Smooth muscle cell (in vitro differentiated cells): ENCODE measurements around the gene HSPH1. TPM values are rescaled to one million over a fixed set of nuclear protein-coding genes. Genes with fewer than 3 reads are reported as not detected.

ENCODE experiments used
- DNase-seq: peaks from one replicate; lab custom pipeline; 2025; ENCODE audit not compliant: unreplicated experiment; lab: John Stamatoyannopoulos, UW
- H2AFZ ChIP-seq: fragments of 200-600 bp; sonication (generic); 2 replicates; pipeline ENCODE4 v1.6.0; 2016; ENCODE audit warnings: antibody characterized with exemption, low read depth, mild to moderate bottlenecking
- H3F3A ChIP-seq: fragments of 200-600 bp; sonication (generic); 2 replicates; pipeline ENCODE4 v1.6.0; 2017; ENCODE audit warnings: antibody characterized with exemption, low read depth
- H3K27ac ChIP-seq: fragments of 200-600 bp; sonication (generic); 2 replicates; pipeline ENCODE4 v1.5.1; 2016; ENCODE audit warnings: low read depth, mild to moderate bottlenecking
- H3K27me3 ChIP-seq: fragments of 200-600 bp; sonication (generic); 2 replicates; pipeline ENCODE4 v1.6.1; 2016; ENCODE audit warnings: low read depth, mild to moderate bottlenecking
- H3K36me3 ChIP-seq: fragments of 200-600 bp; sonication (generic); 2 replicates; pipeline ENCODE4 v1.5.1; 2016; ENCODE audit warnings: low read depth
- H3K4me1 ChIP-seq: fragments of 200-600 bp; sonication (generic); 2 replicates; pipeline ENCODE4 v1.5.1; 2016; ENCODE audit warnings: low read depth
- H3K4me2 ChIP-seq: fragments of 200-600 bp; sonication (generic); 2 replicates; pipeline ENCODE4 v1.6.0; 2016; ENCODE audit warnings: mild to moderate bottlenecking
- H3K4me3 ChIP-seq: fragments of 200-600 bp; sonication (generic); 2 replicates; pipeline ENCODE4 v1.5.1; 2016; ENCODE audit warnings: mild to moderate bottlenecking
- H3K79me2 ChIP-seq: fragments of 200-600 bp; sonication (generic); 2 replicates; pipeline ENCODE4 v1.6.0; 2016; ENCODE audit warnings: low read depth, mild to moderate bottlenecking
- H3K9ac ChIP-seq: fragments of 200-600 bp; sonication (generic); 2 replicates; pipeline ENCODE4 v1.6.0; 2016; ENCODE audit warnings: low read depth
- H3K9me3 ChIP-seq: fragments of 200-600 bp; sonication (generic); replicated peaks from 2 replicates; pipeline ENCODE4 v1.5.1; 2016; ENCODE audit warnings: low read depth
- H4K20me1 ChIP-seq: fragments of 200-600 bp; sonication (generic); 2 replicates; pipeline ENCODE4 v1.6.0; 2016; ENCODE audit warnings: low read depth
- WGBS: methylation state at CpG from one replicate; pipeline ENCODE4 v1.1.7; 2016; ENCODE audit warnings: low lambda C conversion rate; 5-methylcytosine and 5-hydroxymethylcytosine counted together
- polyA plus RNA-seq: library from polyadenylated mRNA; unstranded; fragments of >200 nt; fragmentation: Nextera tagmentation; extraction: Ambion mirVana; gene quantifications from 2 replicates; pipeline ENCODE4 v1.2.1, GENCODE V29; 2016
- total RNA-seq: library from RNA; depleted of rRNA; stranded (reverse); fragments of >200 nt; gene quantifications from 2 replicates; pipeline ENCODE4 v1.2.3, GENCODE V29; 2014
- TF ChIP-seq, protein P1 (sequence below): fragments of 200-600 bp; sonication (generic); IDR thresholded peaks from 2 replicates; pipeline ENCODE4 v1.5.1; 2017; ENCODE audit warnings: borderline replicate concordance, mild to moderate bottlenecking, antibody characterized with exemption; ENCODE audit not compliant: insufficient read depth, poor library complexity, severe bottlenecking

The HSPH1 gene
- total and polyA plus RNA-seq, 2 experiments from 2014 or later, result 39.2 to 81.4 TPM

DNA sequence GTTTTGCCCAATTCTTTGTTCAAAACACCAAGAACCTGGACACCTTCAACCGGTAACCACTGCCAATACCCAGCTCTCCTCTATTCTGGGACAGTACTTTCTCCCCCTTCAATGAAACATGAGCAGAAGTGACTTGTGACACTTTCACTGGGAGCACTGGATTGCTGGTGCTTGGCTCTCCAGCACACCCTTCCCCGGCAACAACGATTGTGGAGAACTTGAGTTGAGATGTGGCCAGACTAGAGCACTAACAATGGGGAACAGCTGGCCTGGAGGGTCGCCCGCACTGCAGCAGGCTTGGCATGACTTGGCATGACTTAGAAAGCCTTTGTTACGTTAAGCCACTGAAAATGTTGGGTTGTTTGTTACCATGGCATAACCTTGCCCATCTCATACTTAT lies 30.6 kb upstream of the HSPH1 start:
- H3F3A ChIP-seq, result no peaks in the 10 kb centered on the region
- 94% methylated on average over 6 of the region's 6 CpGs for WGBS
- no peak for DNase-seq
- H2AFZ ChIP-seq, result no peak overlapping the region
- TF ChIP-seq, protein P1, sequence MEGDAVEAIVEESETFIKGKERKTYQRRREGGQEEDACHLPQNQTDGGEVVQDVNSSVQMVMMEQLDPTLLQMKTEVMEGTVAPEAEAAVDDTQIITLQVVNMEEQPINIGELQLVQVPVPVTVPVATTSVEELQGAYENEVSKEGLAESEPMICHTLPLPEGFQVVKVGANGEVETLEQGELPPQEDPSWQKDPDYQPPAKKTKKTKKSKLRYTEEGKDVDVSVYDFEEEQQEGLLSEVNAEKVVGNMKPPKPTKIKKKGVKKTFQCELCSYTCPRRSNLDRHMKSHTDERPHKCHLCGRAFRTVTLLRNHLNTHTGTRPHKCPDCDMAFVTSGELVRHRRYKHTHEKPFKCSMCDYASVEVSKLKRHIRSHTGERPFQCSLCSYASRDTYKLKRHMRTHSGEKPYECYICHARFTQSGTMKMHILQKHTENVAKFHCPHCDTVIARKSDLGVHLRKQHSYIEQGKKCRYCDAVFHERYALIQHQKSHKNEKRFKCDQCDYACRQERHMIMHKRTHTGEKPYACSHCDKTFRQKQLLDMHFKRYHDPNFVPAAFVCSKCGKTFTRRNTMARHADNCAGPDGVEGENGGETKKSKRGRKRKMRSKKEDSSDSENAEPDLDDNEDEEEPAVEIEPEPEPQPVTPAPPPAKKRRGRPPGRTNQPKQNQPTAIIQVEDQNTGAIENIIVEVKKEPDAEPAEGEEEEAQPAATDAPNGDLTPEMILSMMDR, result no peak
- H3K4me2 ChIP-seq, result no peak overlapping the region
- H3K36me3 ChIP-seq, result no peaks in the 10 kb centered on the region
- no peak overlapping the region for H3K4me3 ChIP-seq
- no peak overlapping the region for H3K27ac ChIP-seq
- H3K4me1 ChIP-seq, result no peaks in the 10 kb centered on the region
- no peaks in the 10 kb centered on the region for H4K20me1 ChIP-seq
- no peak overlapping the region for H3K9ac ChIP-seq
- no peaks in the 10 kb centered on the region for H3K27me3 ChIP-seq
- H3K79me2 ChIP-seq, result no peaks in the 10 kb centered on the region
- H3K9me3 ChIP-seq, result no peaks in the 10 kb centered on the region

DNA sequence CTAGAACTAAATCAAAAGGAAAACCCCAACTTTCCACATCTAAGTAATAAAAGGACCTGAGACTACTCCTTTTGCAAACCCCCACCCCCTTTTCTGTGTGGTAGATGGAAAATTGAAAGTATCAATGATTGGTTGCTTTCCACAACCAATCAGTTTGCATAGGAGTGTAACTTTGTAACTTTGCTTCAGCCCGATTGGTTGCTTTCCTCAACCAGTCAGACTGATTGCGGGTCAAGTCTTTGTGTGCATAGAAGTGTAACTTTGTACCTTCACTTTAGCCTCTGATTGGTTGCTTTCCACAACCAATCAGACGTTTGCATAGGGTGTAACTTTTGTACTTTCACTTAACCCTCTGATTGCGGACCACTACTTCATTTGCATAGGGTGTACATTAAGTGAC lies 30.0 kb upstream of the HSPH1 start:
- Histone ChIP-seq H3K9me3 (no peaks in the 10 kb centered on the region), H3K79me2 (no peaks in the 10 kb centered on the region), H3K4me1 (no peaks in the 10 kb centered on the region), H3K36me3 (no peaks in the 10 kb centered on the region), H3F3A (no peaks in the 10 kb centered on the region), H4K20me1 (no peaks in the 10 kb centered on the region), H3K27me3 (no peaks in the 10 kb centered on the region), H3K4me2 (no peak overlapping the region), H3K4me3 (no peak overlapping the region), H3K27ac (no peak overlapping the region), H3K9ac (no peak overlapping the region), H2AFZ (no peak overlapping the region)
- TF ChIP-seq, protein P1, result no peak
- 88% methylated on average over 4 of the region's 4 CpGs for WGBS
- no peak for DNase-seq

DNA sequence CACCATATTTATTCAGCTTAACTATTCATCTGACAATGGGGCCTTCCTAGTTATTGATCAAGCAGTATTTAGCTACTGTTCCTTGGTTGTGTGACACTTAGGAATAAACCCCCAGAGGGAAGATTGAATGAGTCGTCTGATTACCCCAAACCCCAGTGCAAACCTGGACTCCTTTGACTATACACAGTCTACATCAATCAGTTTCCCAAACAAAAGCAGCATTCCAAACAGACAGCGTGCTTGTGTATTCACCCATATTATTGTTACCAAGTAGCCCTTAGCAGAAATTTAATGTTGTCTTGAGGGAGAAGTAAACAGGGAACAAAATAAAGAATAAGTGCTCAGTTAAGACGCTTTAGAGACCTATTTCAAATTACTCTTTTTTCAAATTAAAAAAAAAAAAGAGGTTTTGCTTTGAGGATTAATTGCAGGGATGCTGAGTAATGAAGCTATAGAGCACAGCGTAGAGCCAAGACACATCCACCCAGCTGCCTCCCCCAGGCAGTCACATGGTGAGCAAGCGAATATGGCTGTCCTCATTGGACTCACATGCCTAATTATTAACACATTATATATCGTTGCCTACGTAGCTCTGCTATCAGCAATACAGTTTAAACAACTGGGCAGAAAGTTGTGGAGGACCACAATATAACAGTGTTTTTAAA lies 23.4 kb upstream of the HSPH1 start:
- no peaks in the 10 kb centered on the region for H3K27me3 ChIP-seq
- DNase-seq, result no peak
- no peaks in the 10 kb centered on the region for H4K20me1 ChIP-seq
- H3F3A ChIP-seq, result no peaks in the 10 kb centered on the region
- no peak overlapping the region for H3K9ac ChIP-seq
- no peak overlapping the region for H3K4me3 ChIP-seq
- H3K79me2 ChIP-seq, result no peaks in the 10 kb centered on the region
- no peaks in the 10 kb centered on the region for H3K4me1 ChIP-seq
- 85% methylated on average over 7 of the region's 7 CpGs for WGBS
- H3K27ac ChIP-seq, result no peak overlapping the region
- TF ChIP-seq, protein P1, result no peak
- no peaks in the 10 kb centered on the region for H3K9me3 ChIP-seq
- H3K36me3 ChIP-seq, result no peaks in the 10 kb centered on the region
- no peak overlapping the region for H2AFZ ChIP-seq
- H3K4me2 ChIP-seq, result no peak overlapping the region

DNA sequence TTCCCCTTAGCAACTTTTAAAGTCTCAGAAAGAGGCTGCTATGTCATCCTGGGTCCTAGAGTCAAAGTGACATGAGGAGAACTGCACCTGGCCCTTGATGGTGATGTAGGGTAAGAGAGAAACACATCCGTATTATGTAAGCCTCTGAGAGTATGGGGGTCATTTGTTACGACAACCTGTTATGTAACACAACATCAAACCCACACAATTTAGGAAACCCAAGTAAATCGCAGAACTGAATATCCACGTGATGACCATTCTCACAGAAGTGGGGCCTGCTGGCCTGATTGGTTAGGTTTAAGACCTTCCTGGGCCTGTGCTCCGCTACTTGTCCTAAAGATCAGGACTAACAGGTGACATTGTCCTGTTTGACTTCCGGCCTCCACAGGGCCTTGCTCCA lies 22.7 kb upstream of the HSPH1 start:
- no peaks in the 10 kb centered on the region for H3F3A ChIP-seq
- H3K27ac ChIP-seq, result no peak overlapping the region
- no peaks in the 10 kb centered on the region for H3K9me3 ChIP-seq
- no peak overlapping the region for H3K4me3 ChIP-seq
- no peak overlapping the region for H3K4me2 ChIP-seq
- no peaks in the 10 kb centered on the region for H3K27me3 ChIP-seq
- 91% methylated on average over 6 of the region's 6 CpGs for WGBS
- no peak overlapping the region for H2AFZ ChIP-seq
- no peaks in the 10 kb centered on the region for H3K79me2 ChIP-seq
- no peaks in the 10 kb centered on the region for H4K20me1 ChIP-seq
- H3K9ac ChIP-seq, result no peak overlapping the region
- H3K36me3 ChIP-seq, result no peaks in the 10 kb centered on the region
- no peak for DNase-seq
- H3K4me1 ChIP-seq, result no peaks in the 10 kb centered on the region
- TF ChIP-seq, protein P1, result no peak
